ENCODE results near the gene TM7SF2. TPM values are rescaled to one million over a fixed set of nuclear protein-coding genes. Genes with fewer than 3 reads are reported as not detected.
"Not testable (repeated sequence)": the region's sequence is repeated elsewhere in the genome, so short reads cannot be mapped to it uniquely, and the experiment has no call there.

TM7SF2 gene
- total RNA-seq, 1 donor from 2014 or later, result 54.6 TPM

GRCh38 chr11:65113361-65113756 is 1.7 kb downstream of the TM7SF2 start:
- FAIRE-seq (no peak), DNase-seq (ENCODE audit: low spot score in 2 of 2) (no peak)

GRCh38 chr11:65113839-65114238 is 2.2 kb downstream of the TM7SF2 start:
- DNase-seq (ENCODE audit: low spot score in 2 of 2) (no peak), FAIRE-seq (no peak)

DNA sequence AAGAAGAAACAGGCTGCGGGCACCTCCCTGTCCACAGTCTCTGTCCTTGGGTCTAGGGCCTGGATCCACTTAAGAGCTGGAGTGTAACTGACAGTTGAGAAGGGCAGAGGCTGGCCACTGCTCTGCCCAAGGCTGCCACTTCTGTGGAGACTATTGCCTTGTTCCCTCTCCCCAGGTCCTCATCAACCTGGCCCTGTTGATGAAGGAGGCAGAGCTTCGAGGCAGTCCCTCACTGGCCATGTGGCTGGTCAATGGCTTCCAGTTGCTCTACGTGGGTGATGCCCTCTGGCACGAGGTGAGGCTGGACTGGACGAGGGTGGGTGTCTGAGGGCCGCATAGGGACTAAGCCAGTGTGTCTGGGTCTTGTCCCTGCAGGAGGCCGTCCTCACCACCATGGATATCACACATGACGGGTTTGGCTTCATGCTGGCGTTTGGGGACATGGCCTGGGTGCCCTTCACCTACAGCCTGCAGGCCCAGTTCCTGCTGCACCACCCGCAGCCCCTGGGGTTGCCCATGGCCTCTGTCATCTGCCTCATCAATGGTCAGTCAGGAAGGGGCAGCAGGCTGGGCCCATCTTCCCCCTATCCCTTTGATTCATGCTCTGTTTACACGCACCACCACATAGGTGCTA is 3.0 kb downstream of the TM7SF2 start:
- DNase-seq (ENCODE audit: low spot score in 2 of 2) (no peak), FAIRE-seq (no peak)

DNA sequence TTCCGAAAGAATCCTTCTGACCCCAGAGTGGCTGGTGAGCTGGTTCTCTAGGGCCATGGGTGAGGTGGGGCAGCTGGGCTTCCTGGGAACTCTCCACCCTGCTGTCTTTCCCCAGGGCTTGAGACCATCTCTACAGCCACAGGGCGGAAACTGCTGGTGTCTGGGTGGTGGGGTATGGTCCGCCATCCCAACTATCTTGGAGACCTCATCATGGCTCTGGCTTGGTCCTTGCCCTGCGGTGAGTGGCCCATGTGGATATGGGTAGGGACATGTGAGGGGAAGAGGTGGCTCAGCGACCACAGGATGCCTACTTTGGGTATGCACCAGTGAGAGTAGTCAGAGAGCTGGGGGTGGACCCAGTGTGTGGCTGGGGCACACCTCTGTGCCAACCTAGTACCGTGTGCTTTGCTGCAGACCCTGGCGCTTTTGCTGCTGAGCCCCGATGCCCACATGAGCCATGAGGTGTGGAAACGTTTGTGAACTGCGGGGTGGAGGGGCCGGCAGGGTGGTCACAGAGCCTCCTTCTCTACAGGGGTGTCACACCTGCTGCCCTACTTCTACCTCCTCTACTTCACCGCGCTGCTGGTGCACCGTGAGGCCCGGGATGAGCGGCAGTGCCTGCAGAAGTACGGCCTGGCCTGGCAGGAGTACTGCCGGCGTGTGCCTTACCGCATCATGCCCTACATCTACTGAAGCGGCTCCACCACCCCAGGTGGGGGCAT is 3.9 kb downstream of the TM7SF2 start:
- FAIRE-seq (no peak), DNase-seq (ENCODE audit: low spot score in 2 of 2) (no peak)

GRCh38 chr11:65116370-65117205 is 4.9 kb downstream of the TM7SF2 start:
- FAIRE-seq (no peak), DNase-seq (ENCODE audit: low spot score in 2 of 2) (no peak)

- peak; percentile 80 for FAIRE-seq
Observed at GRCh38 chr11:65117206-65118096, 5.8 kb downstream of the TM7SF2 start, which contains the start of gene ZNHIT2. Gene ZNHIT2 (minus strand): TSS chr11:65117701. CDS start chr11:65117653, 48 bp downstream.

DNA sequence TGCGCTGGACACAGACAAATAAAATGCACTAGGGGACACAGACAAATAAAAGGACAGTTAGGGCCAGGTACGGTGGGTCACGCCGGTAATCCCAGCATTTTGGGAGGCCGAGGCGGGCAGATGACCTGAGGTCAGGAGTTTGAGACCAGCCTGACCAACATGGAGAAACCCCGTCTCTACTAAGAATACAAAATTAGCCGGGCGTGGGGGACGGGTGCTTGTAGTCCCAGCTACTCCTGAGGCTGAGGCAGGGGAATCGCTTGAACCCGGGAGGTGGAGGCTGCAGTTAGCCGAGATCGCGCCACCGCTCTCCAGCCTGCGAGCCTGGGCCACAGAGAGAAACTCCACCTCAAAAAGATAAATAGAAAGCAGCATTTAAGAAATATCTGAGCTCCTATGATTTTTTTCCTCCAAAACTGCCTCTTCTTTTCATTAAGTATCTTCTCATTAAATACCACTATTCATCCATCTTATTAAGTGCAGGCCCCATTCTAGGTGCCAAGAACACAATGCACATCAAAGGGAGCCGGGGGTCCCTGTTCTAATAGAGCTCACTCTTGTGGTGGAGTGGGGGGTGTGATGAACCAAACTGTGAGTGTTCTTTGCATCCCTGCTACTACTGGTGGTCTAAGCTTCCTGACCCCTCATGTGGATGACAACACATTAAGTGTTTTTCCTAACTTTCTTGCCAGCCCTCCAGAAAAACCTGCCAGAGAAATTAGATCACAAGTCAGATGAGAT is 6.6 kb downstream of the TM7SF2 start:
- DNase-seq (ENCODE audit: low spot score in 2 of 2), result no peak
- FAIRE-seq, result no peak

More at GRCh38 chr11:65117206-65118096, 5.8 kb downstream of the TM7SF2 start, which contains the start of gene ZNHIT2:
- peak; percentile 95 to 98 for DNase-seq (ENCODE audit: low spot score in 2 of 2)

- not testable (repeated sequence) for FAIRE-seq; DNase-seq (ENCODE audit: low spot score in 2 of 2)
Observed at GRCh38 chr11:65118891-65119669, 7.4 kb downstream of the TM7SF2 start.

DNA sequence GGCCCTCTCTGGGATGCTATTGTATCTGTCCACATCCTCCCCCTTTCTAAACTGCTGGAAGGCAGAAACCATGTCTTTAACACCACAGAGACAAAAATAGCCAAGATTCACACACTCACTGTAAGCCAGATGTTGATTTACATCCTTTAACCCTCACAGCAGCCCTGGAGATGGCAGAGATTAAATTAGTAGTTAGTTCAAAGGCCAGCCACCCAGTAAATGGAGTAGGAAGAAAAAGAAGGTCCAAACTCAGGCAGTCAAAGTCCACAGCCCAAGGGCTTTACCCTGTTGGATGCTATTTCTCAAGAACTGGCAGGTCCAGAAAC is 8.0 kb downstream of the TM7SF2 start:
- FAIRE-seq (no peak), DNase-seq (ENCODE audit: low spot score in 2 of 2) (no peak)

DNA sequence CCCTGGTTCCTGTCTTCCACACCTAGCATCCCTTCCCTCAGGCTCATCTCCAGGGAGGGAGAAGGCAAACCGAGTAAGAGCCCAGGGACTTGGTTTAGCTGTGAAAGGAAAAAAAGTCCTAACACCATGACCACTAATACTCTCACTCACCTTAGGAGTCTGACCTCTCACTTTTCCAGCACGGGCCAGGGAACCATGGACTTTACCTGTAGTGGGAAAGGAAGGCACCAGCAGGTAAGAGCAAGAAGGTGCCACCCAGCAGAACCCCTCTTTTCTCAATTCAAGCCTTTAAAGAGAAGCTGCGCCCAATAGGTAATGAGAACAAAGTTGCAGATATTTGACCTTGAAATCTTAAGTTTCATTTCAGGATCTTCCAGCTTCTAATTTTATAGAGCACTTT is 9.2 kb downstream of the TM7SF2 start:
- no peak for FAIRE-seq

GRCh38 chr11:65121447-65121864 is 9.8 kb downstream of the TM7SF2 start:
- DNase-seq (ENCODE audit: low spot score in 2 of 2) (no peak), FAIRE-seq (no peak)

More for the DNA sequence above, 9.2 kb downstream of the TM7SF2 start:
- no peak for DNase-seq (ENCODE audit: low spot score in 2 of 2)

GRCh38 chr11:65121865-65122696 is 10.4 kb downstream of the TM7SF2 start, which contains the start of the genes FAU and MRPL49:
Gene FAU (minus strand): TSS chr11:65122134. CDS start chr11:65121813, 321 bp downstream.
Gene MRPL49 (plus strand): TSS chr11:65122321. CDS start chr11:65122347, 26 bp downstream.
- FAIRE-seq (no peak), DNase-seq (ENCODE audit: low spot score in 2 of 2) (peak; percentile 85 to 95)

GRCh38 chr11:65124480-65125196 is 13.0 kb downstream of the TM7SF2 start:
- DNase-seq (ENCODE audit: low spot score in 2 of 2) (no peak), FAIRE-seq (no peak)

DNA sequence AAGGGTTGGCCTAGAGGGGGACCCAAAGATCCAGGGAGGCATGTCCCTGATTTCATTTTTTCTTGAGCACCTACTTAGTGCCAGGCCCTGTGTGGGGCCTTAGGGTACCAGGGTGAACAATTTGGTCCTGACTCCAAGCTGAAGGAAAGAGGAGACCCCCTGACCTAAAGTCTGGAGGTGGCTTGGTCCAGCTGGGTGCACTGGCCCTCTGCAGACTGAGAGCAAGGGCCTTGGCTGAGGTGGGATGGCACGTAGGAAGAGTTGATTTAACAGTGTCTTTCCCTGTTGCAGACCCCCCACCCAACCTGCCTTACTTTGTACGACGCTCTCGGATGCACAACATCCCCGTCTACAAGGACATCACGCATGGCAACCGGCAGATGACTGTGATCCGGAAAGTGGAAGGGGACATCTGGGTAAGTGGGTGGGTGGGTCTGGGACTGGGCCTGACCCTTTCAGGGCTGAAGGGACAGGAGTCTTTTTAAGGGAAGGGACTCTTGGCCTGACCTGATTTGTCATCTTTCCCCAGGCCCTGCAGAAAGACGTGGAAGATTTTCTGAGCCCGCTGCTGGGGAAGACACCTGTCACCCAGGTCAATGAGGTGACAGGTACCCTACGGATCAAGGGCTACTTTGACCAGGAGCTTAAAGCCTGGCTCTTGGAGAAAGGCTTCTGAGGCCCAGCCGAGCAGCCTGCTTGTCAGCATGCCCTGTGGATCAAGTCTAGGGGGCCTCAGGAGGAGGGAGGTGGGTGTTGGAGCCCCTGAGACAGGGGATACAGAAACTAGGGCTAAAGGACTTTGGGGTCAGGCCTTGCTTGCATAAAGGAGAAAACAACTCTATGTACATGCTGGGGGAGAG is 13.8 kb downstream of the TM7SF2 start:
- FAIRE-seq (no peak), DNase-seq (ENCODE audit: low spot score in 2 of 2) (no peak)

DNA sequence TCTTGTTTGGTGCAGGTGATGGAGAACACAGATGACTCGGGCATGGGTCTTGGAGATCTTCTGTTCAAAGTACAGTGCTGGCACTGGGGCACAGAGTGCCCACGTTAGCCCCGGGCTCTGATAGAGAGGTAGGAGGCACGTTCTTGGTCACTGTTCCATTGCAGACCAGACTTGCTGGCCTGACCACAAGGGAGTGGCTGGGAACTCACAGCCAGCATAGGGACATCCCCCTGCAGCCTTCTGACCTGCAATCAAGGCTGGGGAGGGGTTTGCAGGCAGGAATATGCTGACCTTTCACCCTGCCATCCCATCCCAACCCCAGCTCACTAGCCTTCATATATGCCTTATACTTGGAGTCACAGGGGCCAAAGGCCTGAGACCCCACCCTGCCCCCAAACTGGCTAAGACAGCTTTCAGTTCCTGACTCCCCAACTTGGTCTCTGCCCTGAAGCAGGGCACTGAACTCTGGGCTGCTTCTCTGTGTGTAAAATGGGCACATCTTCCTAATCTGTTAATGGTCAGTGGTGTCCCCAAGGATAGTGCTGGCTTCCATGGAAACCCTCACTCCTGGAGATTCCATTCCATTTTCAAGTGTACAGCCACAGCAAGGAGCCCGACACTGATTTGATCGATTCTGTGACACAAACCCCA is 15.1 kb downstream of the TM7SF2 start:
- DNase-seq (ENCODE audit: low spot score in 2 of 2) (no peak), FAIRE-seq (no peak)

Data from frontal cortex (tissue), 4 donors.